Activated CD8-positive, alpha-beta memory T cell treated with anti-CD3 and anti-CD28 coated beads, Interleukin-2, amount 50 U/mL, for 1 hour (primary cell): Measurements from ENCODE around the gene KITLG.
"Not testable (repeated sequence)": the region's sequence is repeated elsewhere in the genome, so short reads cannot be mapped to it uniquely, and the experiment has no call there.

Experiments
- DNase-seq: peaks from one replicate; pipeline ENCODE4 v3.0.0-alpha.2; 2020; ENCODE audit errors: extremely low read depth

The KITLG gene, protein sequence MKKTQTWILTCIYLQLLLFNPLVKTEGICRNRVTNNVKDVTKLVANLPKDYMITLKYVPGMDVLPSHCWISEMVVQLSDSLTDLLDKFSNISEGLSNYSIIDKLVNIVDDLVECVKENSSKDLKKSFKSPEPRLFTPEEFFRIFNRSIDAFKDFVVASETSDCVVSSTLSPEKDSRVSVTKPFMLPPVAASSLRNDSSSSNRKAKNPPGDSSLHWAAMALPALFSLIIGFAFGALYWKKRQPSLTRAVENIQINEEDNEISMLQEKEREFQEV

DNA sequence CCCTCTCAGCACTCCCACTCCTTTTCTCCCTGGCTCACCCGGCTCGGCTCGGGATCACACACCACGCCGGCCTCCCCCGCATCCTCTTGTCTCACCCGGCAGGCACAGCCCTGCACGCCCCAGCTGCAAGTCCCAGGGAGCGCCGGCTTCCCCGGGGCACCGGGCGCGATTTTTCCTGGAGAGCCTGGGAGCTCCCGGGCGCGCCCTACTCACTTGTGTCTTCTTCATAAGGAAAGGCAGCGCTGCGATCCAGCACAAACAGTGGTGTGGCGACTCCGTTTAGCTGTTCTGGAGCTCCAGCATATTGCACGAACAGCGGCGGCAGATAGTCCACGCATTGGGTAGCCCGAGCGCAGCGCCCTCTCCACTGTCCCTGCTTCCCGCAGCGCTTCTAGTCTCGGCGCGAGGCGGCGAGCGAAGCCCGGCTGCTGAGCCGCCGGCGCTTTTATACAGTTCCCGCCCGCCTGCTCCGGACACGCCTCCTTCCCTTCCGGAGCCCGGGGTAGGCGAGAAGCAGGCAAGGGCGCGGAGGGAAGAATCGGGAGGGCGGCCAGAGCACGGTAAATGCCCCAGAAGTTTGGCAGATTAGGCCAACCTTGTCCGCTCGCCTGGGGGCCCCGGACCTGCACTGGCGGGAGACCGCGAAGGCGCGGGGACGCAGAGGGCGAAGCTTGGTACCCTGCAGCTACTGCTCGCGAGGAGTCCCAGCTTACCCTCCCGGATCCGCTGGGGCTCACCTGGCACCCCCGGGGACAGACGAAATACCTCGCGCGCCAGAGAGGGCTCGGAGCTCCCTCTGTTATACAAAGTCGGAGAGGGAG, at the start of gene KITLG:
Gene KITLG (minus strand): TSS at position 421 of the 821 bp plus-strand sequence. CDS start 193 bp downstream, at position 228.
- DNase-seq: no peak

DNA sequence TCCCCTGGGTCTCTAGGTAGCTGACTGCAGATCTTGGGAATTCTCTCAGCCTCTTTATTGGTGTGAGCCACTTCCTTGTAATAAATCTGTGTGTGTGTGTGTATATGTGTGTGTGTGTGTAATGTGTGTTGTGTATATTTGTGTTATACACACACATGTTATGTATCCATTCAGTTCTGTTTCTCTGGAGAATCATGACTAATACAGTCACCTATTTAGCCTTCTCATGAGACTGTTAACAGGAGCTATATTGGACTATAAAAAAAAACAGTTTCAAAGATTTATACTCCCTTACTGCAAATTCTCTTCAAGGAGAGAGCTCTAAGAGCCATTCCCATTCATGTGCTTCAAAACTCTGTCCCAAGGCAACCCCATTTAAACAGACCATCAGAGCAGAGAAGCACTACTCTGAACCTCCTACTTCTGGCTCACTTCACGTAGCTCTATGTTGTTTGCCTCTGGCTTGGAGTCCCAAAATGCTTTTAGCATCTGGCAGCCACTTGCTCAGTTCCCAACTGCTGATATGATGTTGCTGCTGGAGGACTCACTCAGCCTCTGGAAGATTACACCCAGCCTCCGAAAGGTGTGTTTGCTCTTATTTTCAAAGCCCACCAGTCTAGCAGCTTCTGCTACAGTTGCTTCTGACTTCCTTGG, 48.7 kb upstream of the KITLG start:
- DNase-seq: no peak

DNA sequence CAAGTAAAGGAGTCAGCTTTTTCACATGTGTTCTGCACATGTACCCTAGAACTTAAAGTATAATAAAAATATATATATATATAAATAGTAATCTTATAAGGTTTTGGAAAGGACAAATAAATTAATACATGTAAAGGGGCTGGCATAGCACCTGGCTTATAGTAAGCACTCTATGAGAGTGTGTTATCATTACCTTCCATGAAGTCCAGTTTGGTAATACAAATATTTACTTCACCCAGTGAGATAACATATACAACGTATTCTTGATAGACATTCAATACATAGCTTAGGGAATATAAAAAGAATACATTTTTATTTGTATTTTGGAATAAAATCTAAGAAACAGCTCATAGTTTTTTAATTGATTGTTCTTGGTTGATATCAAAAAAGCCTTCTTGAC, 47.8 kb upstream of the KITLG start:
- DNase-seq: not testable (repeated sequence)

DNA sequence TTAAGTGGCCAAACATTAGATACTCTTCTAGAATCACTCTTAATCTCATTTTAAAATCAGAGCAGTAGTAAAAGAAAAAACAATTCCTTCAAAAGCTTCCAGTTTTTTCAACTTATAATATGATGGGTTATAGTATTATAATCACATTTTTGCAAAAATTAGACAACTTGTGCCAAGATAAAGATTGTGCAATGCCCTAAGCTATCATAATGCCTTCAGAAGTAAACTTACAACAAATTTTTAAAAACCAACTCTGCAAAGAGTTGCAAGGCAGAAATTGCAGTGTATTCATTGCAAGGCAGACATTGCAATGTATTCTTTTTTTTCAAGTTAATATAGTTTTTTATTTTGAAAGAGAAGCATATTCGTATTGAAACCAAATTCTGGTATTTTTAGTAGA, 47.2 kb upstream of the KITLG start:
- DNase-seq: no peak

DNA sequence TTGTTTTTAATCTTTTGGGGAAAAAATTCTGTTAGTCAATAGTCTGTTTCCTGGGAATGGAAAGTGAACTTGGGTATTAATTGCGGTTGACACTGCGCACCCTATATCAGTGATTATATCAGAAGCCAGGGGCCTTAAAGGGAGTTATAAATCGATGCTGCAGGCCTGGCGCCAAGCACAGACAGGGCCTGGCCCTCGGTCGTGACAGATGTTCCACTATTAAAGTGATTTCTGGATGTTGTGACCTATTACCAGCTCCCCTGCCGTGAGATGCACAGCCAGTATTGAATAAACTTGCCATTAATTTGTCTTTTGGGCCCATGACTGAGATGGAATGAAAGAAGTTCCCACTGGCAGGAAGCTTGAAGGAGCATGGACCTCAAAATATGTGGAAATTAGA, 45.1 kb upstream of the KITLG start:
- no peak for DNase-seq

DNA sequence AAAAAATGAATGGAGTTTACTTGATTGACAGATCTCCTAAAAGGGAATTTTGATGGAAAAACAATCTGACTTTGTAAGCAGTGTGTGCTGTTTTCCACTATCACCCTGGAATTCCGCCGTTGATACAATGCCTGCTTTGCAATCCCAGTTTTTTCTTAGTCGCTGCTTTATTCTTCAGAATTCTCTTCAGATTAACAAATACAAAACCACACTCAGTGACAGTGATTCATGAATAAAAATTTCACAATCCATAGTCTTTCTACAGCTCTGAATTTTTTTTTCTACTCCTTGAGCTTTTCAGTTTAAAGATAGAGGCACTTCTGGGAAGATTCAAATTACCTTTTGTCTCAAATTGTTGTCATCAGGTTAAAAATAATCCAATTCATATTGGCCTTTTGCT, 44.6 kb upstream of the KITLG start:
- DNase-seq: no peak

DNA sequence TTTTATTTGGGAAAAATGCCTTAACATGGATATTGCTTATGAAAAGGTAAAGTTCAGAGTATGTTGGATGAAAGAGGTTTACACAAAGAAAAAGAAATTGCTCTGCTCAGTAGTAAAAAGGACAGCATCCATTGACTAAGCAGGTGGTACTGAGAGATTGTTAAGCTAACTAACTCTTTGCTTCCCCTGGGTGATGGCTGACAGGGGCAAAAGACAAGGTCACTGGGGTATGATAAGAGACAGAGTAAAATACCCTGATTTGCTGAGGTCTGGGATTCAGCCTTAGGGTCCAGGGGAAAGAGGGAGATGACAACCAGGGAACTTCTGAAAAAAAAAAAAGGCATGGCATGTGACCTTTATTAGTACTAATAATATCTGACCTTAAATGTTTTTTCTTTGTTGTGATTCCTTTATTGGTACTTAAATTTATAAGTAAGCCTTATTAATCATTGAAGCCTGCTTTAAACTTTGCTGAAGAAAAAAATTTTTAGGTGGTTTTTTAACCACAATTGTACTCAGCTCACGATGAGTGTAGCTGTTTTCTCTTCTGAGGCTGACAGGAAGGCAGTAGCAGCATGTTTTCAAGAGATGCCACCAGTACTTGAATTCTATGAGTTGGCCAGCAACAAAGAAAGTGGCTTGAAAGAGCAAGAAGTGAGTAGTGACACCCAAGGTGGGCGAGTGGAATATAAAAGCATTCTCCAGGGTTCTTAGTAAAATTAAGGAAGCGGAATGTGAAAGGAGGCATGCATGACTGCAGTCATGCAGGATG, 43.7 kb upstream of the KITLG start:
- no peak for DNase-seq

DNA sequence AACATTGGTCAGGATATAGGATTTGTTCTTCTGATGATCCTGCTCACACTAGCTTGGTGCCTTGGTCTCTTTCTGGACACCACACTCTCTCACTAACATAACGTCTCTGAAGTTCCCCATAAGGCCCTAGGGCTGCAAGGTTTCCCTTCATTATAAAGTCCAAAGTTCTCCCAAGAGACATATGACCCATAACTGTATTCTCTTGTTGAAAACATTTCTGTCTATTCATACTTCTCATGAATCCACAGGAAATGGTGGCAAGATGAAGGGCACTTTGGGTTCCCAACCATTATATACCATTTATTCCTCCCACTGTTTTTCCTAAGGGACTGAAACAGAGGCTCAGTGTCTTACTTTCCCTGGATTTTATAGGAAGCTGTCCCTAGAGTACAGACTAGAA, 37.1 kb upstream of the KITLG start:
- no peak for DNase-seq

DNA sequence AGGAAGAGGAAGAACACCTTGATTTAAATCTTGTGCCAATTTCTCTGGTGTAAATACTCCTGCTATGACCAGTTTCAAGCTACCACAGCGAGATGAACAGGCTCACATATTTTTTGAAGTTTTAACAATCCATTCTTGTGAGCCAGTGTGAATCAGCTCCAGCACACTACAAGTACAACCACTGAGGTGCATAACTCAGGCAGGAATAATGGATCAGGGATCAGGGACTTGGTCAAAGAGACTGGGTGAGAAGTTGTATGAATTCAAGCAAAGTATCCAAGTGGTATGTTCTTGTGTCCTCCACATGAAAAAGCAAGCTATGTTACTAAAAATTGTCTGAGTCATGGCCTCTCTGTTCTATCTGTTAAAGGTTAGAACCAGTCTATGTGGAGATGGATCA, 35.2 kb upstream of the KITLG start:
- DNase-seq: no peak

DNA sequence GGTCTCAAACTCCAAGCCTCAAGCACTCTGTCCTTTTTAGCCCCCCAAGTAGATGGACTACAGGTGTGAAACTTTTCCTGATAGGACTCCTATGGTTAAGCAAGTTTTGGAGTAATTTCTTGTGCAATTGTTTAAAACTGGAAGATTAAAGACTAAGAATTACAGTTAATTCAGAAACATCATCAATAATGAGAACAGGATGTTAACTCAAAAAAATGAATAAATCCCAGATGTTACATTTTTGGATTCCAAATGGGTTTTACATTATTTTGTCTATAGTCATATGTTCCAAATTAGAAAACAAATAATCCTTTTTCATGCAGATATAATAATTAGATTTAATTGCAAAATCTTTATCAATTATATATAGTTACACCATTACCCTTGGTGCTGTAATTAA, 24.4 kb upstream of the KITLG start:
- no peak for DNase-seq

DNA sequence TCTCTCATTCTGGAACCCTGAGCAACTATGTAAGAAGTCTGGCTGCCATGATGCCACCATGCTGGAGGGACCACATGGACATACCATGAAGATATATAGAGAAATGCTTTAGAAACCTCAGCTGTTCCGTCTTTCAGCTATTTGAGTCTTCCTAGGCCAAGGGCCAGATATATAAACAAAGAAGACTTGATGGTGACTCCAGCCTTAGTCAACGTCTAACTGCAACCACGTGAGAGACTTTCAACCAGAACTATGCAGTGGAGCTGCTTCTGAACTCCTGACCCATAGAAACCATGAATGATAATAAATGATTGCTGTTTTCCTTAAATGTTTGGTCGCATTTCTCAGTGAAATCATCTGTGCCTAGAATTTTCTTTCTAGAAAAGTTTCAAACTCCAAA, 20.0 kb upstream of the KITLG start:
- DNase-seq: no peak

DNA sequence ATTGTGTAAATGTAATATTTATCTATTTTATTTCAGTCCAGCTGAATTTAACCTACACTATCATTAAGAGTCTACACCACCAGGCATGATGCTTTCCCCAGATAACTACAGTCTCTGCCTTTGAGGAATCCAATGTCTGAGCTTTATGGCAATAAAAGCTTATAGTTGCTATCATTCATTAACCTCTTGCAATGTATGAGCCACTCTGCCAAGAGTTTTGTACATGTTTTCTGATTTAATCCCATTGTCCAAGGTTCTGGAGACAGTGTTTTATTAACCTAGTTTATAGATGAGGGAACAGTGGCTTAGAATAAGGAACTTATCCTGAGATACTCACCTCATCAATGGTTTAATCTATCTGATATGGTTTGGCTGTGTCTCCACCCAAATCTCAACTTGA, 17.1 kb upstream of the KITLG start:
- no peak for DNase-seq

DNA sequence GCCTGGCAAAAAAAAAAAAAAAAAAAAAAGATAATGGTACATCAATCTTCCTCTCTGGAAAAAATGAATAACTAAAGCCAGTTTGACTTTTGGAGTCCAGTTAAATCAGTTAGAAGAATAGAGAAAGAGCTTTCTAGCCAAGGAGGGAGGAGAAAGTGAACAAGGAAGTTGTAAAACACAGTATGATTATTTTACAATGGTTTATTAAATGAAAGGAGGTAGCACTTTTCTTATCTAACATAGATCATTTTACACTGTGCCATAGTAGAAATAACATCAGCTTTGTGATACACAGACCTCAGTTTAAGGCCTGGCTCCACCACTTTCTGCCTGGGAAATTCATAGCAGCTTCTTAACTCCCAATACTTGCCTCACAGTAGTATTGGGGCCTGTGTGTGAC, 15.4 kb upstream of the KITLG start:
- no peak for DNase-seq

DNA sequence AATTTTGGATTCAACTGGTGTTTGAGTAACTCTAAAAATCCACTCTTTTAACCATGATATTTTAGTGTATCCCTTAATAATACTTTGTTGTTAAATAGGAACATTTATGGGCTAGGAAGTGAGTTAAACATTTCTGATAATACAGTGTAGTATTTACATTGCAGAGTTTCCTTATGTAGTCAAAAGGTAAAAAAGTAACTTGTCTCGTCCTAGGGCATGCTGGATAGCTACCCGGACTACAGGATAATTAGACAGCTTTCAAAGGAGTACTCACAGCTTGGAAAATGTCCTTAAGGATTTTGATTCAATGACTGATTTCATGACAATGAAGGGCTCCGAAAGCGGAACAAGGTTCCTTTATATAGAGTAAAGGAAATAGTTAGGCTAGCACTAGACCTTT, 14.5 kb upstream of the KITLG start:
- DNase-seq: no peak

DNA sequence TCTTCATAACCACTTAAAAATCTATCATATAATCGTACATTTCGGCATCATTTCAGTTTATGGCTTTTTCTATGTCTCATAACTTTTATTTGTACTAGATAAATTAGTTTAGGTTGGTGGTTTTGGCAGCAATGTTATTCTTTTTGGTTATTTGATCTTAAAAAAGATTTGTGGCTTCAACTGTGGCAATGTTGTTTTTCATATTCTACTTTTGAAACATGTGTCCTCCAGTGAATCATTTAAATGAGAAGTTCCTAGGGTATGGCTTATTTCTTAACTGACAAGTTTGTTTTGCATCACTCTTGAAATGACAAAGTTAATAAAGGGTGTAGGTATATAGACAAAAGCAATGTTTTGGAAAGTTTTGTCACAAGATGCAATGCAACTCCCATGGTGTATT, 11.1 kb upstream of the KITLG start:
- DNase-seq: no peak

DNA sequence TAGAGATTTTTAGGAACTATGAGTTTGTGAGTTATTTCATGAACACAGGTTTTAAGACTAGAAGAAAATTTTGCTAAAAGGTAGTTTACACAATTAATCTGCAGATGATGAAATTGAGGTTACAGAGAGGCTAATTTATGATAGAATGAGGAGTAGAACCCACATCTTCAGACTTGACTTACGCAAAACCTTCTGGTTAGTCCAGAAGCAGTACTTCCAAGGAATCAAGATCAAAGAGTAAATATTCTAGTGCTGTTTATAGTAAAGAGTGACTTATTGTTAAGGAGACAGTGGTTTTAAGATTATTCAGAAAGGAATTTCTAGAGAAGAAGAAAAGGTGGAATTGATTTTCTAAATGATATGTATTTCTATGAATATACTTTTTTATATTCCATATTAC, 10.6 kb upstream of the KITLG start:
- DNase-seq: no peak

DNA sequence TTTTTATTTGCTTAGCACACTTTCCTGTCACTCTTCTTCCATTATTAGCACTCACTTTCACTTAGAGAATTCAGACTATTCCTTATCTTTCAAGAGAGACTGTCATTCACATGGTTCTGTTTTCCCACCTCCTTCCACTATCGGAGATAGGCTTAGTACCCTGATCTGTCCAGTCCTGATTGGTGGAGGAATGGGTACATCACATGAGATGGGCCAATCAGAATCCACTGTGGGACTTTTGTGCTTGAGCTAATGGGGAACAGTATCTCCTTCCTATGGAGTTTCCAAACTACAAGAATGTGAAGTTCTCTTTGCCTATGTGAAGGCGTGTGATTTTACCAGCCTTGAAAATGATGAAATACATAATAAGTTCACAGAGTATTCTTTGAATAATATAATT, 4.8 kb upstream of the KITLG start:
- DNase-seq: no peak

DNA sequence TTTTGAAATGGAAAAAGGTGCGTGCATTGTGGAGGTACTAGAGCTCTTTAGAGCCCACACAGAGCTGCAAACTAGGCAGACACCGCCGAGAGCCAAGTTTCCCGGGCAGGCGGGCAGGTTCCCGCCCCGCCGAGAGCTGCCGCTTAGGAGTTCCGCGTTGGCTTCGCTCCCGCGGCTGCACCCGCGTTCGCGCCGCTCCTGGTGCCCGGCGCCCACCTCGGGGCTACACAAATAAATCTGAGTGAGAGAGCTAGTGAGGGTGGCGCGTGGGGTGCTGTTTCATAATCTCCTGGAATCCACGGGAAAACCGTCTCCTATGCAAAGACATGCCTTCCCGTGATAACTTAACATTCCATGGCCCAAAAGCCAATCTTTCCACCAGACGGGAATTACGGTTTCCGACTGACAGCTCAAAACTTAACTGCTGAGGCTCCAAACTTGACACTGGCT, 645 bp downstream of the KITLG start:
- DNase-seq: no peak

DNA sequence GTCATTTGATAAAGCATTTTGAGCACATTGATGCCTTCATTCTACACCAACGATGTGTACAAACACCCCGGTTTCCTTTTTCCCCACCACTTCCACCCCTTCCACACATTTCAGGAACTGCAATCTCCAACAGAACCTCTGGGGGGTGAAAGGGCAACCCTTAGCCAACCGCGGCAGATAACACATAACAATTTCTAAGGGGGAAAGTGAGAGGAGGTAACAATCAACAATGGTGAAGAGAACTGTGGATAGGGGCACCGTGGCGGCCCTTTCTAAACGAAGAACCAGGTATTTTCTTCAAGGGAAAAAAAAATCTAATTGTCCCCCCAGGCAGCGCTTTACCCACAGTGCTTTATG, 1.1 kb downstream of the KITLG start:
- DNase-seq: no peak

DNA sequence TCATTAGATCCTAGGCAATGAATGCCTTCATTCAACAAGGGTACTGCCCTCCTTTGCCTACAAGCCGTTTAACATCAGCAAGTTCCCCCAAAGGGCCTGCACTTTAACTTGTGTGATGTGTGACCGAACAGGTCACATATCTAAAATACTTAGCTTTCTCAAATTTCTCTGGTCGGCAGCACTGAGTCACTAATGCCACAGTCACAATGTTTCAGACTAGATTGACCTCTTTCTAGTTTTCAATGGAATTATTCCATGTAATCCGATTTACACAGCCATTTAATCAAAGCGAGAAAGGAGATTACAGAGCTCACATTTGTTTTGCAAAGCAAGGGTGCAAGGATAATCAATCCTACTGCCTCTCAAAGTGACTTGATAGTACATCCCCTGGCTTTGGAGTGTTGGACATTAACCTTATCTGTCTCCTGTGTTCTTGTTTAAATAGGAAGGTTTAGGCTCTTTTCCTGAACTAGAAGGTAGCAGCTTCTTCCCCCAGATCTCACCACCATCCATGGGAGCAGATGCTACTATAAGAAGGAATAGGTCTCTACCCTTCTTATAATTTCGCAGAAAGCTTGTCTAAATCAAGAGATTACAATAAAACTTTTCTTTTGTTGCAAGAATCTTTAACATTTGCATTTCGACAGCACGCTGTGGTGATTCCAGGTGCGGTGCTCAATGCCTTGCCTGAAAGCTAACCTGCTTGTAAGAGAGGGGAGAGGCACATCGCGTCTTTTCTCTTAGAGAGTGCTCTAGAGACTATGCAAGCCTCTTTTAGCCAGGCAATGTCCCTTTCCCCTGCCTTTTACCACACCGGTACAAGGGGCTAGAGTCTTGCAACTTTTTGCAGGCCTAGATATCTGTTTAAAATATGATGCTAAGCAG, 1.8 kb downstream of the KITLG start:
- DNase-seq: no peak

DNA sequence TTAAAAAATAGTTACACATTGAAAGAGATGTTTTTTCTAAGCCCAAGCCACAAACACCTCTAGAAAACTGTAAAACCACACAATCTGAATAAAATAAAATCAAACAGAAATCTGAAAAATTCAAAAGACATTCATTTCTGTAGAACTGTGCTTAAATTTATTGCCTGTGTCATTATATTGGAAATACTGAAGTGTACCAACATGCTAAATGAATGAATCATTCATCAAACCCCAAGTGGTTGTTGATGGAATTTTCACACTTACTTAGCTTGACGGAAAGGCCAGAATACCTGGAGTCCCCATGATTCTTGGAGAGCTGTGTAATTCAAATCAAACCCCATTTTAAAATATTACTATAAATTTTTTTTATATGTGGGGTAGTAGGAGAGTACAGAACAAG, 2.7 kb downstream of the KITLG start:
- no peak for DNase-seq
